Osteoblast (primary cell): ENCODE results near the gene RIPOR2. TPM values are rescaled to one million over a fixed set of nuclear protein-coding genes. Genes with fewer than 3 reads are reported as not detected.

Source experiments
- DNase-seq: peaks from one replicate; pipeline ENCODE4 v3.0.0; 2011; ENCODE audit warnings: low spot score, mixed read lengths; ENCODE audit not compliant: insufficient read length; ENCODE audit errors: missing footprints
- H2AFZ ChIP-seq: 2 replicates; pipeline ENCODE4 v1.6.0; 2011; ENCODE audit warnings: mild to moderate bottlenecking, low read length
- H3K27ac ChIP-seq: 2 replicates; pipeline ENCODE4 v1.5.1; 2011; ENCODE audit warnings: mild to moderate bottlenecking, low read depth, low read length, moderate library complexity
- H3K27me3 ChIP-seq: 2 replicates; pipeline ENCODE4 v1.6.0; 2012; ENCODE audit warnings: mild to moderate bottlenecking, control low read depth, inconsistent platforms, low read length, moderate library complexity; ENCODE audit not compliant: insufficient read depth
- H3K36me3 ChIP-seq: 2 replicates; pipeline ENCODE4 v1.5.1; 2011; ENCODE audit warnings: mild to moderate bottlenecking, low read length, control low read depth, moderate library complexity; ENCODE audit not compliant: insufficient read depth
- H3K4me1 ChIP-seq: 2 replicates; pipeline ENCODE4 v1.5.1; 2011; ENCODE audit warnings: mild to moderate bottlenecking, low read length, control low read depth, moderate library complexity; ENCODE audit not compliant: insufficient read depth
- H3K4me2 ChIP-seq: 2 replicates; pipeline ENCODE4 v1.6.0; 2011; ENCODE audit warnings: mild to moderate bottlenecking, low read length; ENCODE audit not compliant: insufficient read depth
- H3K4me3 ChIP-seq: fragments of 200-600 bp; sonication (generic); 3 replicates; pipeline ENCODE4 v1.5.1; 2012; ENCODE audit warnings: mild to moderate bottlenecking, low read length, inconsistent platforms; ENCODE audit not compliant: insufficient read depth
- H3K79me2 ChIP-seq: 2 replicates; pipeline ENCODE4 v1.6.0; 2012; ENCODE audit warnings: mild to moderate bottlenecking, low read length, control low read depth, inconsistent platforms; ENCODE audit not compliant: insufficient read depth
- H3K9me3 ChIP-seq: 2 replicates; pipeline ENCODE4 v1.5.1; 2011; ENCODE audit warnings: low read depth, low read length, control low read depth
- H4K20me1 ChIP-seq: 2 replicates; pipeline ENCODE4 v1.6.0; 2012; ENCODE audit warnings: mild to moderate bottlenecking, low read length, control low read depth; ENCODE audit not compliant: insufficient read depth
- total RNA-seq: library from RNA; depleted of rRNA; stranded (reverse); fragments of >200 nt; gene quantifications from 2 replicates; pipeline ENCODE4 v1.2.3, GENCODE V29; 2012
- TF ChIP-seq, protein P1 (sequence below): IDR thresholded peaks from 2 replicates; pipeline ENCODE4 v1.5.1; 2011; ENCODE audit warnings: mild to moderate bottlenecking, low read depth, low read length, moderate library complexity; ENCODE audit errors: extremely low read depth

RIPOR2 gene
- total RNA-seq, 1 donor, result 1.4 TPM

DNA sequence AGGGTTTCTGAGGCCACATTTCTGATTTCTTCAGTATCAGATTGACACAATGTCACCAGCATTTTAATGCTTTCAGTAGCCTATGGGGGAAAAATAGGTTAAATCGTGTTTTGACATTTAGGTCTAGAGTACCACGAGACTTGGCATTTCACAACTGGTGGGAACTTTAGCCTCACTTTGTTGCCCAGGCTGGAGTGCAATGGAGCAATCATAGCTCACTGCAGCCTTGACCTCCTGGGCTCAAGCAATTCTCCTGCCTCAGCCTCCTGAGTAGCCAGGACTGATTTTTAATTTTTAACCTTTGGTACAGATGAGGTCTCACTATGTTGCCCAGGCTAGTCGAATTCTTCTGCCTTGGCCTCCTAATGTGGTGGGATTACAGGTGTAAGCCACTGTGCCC is 126.0 kb downstream of the RIPOR2 start:
- no peak for DNase-seq
- H3K4me3 ChIP-seq, result no peak overlapping the region
- no peaks in the 10 kb centered on the region for H3K27me3 ChIP-seq
- no peak overlapping the region for H3K4me2 ChIP-seq
- TF ChIP-seq, protein P1, sequence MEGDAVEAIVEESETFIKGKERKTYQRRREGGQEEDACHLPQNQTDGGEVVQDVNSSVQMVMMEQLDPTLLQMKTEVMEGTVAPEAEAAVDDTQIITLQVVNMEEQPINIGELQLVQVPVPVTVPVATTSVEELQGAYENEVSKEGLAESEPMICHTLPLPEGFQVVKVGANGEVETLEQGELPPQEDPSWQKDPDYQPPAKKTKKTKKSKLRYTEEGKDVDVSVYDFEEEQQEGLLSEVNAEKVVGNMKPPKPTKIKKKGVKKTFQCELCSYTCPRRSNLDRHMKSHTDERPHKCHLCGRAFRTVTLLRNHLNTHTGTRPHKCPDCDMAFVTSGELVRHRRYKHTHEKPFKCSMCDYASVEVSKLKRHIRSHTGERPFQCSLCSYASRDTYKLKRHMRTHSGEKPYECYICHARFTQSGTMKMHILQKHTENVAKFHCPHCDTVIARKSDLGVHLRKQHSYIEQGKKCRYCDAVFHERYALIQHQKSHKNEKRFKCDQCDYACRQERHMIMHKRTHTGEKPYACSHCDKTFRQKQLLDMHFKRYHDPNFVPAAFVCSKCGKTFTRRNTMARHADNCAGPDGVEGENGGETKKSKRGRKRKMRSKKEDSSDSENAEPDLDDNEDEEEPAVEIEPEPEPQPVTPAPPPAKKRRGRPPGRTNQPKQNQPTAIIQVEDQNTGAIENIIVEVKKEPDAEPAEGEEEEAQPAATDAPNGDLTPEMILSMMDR, result no peak
- no peaks in the 10 kb centered on the region for H4K20me1 ChIP-seq
- H2AFZ ChIP-seq, result no peak overlapping the region
- no peaks in the 10 kb centered on the region for H3K9me3 ChIP-seq
- H3K4me1 ChIP-seq, result no peaks in the 10 kb centered on the region
- no peaks in the 10 kb centered on the region for H3K79me2 ChIP-seq
- no peaks in the 10 kb centered on the region for H3K36me3 ChIP-seq
- no peak overlapping the region for H3K27ac ChIP-seq

DNA sequence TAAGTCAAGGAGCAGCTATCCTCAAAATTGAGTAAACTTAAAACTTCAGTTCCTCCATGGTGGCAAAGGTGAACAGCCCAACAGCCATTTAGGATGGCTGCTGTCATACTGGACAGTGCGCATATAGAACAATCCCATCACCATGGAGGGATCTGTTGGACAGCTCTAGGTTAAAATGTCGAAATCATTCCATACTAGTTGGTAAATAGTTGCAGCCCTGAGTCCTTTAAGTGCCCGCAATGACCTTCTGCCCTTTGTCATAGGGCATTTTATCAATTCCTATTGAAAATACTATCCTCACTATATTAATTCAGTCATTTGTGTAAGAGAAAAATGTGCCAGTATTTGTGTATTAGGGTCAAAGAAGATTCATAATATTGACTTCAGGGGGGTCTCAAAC is 128.2 kb downstream of the RIPOR2 start:
- H4K20me1 ChIP-seq, result no peaks in the 10 kb centered on the region
- no peaks in the 10 kb centered on the region for H3K9me3 ChIP-seq
- no peak overlapping the region for H3K4me2 ChIP-seq
- H3K4me1 ChIP-seq, result no peaks in the 10 kb centered on the region
- H3K27ac ChIP-seq, result no peak overlapping the region
- no peaks in the 10 kb centered on the region for H3K79me2 ChIP-seq
- no peaks in the 10 kb centered on the region for H3K36me3 ChIP-seq
- no peak overlapping the region for H3K4me3 ChIP-seq
- TF ChIP-seq, protein P1, result no peak
- H3K27me3 ChIP-seq, result no peaks in the 10 kb centered on the region
- no peak for DNase-seq
- no peak overlapping the region for H2AFZ ChIP-seq

DNA sequence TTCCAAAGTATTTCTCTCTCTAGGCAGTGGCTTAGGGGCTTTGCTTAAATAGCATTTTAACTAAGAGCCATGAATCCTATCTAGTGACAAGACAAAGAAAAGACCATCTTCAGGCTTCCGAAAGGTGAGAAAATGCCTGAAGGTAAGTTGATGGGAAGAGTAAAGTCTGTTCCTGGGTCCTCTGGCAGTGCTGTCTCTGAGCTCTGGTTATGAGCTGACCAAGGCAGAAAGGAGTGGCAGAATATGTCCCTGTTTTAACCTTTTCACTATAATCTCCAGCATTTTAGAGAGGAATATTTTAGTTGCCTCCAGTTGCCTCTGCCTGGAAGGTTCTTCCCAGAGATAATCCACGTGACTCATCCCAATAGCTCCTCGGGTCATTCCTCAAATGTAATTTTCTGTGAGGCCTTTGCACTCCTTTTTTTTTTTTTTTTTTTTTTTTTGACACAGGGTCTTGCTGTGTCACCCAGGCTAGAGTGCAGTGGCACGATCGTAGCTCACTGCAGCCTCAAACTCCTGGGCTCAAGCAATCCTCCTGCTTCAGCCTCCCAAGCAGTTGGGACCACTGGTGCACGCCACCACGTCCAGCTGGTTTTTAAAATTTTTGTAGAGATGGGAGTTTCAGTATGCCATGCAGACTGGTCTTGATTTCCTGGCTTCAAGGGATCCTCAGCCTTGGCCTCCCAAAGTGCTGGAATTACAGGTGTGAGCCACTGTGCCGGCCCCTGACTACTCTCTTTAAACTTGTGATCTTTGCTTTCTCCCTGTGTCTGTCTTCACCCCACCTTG is 133.3 kb downstream of the RIPOR2 start:
- H3K9me3 ChIP-seq, result no peaks in the 10 kb centered on the region
- TF ChIP-seq, protein P1, result no peak
- H3K36me3 ChIP-seq, result no peaks in the 10 kb centered on the region
- H3K27ac ChIP-seq, result no peak overlapping the region
- no peaks in the 10 kb centered on the region for H3K27me3 ChIP-seq
- no peak overlapping the region for H3K4me2 ChIP-seq
- no peak overlapping the region for H2AFZ ChIP-seq
- no peaks in the 10 kb centered on the region for H3K79me2 ChIP-seq
- H3K4me1 ChIP-seq, result no peaks in the 10 kb centered on the region
- no peak overlapping the region for H3K4me3 ChIP-seq
- H4K20me1 ChIP-seq, result no peaks in the 10 kb centered on the region
- DNase-seq, result no peak

DNA sequence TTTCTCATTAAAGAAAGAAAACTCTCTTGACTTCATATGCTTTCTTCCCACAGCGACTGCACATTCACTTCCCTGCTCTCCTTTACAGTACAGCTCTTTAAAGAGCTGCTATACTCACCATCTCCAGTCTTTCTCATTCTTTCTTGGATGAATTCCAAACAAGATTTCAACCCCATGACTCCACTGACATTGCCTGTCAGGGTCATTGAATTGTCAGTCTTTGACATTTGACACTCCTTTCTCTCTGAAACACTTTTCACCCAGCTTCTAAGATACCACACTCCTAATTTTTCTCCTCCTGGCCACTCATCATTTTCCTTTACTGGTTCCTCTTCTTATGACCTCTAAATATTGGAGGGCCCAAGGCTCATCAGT is 136.2 kb downstream of the RIPOR2 start:
- Histone ChIP-seq H4K20me1 (no peaks in the 10 kb centered on the region), H3K27ac (no peak overlapping the region), H3K27me3 (no peaks in the 10 kb centered on the region), H3K4me3 (no peak overlapping the region), H3K4me1 (no peaks in the 10 kb centered on the region), H3K4me2 (no peak overlapping the region), H2AFZ (no peak overlapping the region), H3K36me3 (no peaks in the 10 kb centered on the region), H3K9me3 (no peaks in the 10 kb centered on the region), H3K79me2 (no peaks in the 10 kb centered on the region)
- DNase-seq, result no peak
- TF ChIP-seq, protein P1, result no peak
